Endothelial cell of umbilical vein (primary cell): ENCODE results near the gene ABCC5.

ENCODE experiments used
- CTCF ChIP-seq, 2 donors: IDR thresholded peaks; 1 replicate in 1 of 2; 2 replicates in 1 of 2; pipeline ENCODE4 v1.5.1; 2011; ENCODE audit warnings: low read length in 2 of 2, mild to moderate bottlenecking in 2 of 2, moderate library complexity in 2 of 2, control low read depth in 1 of 2, inconsistent platforms in 1 of 2, low read depth in 1 of 2; ENCODE audit not compliant: insufficient read depth in 1 of 2; ENCODE audit errors: extremely low read depth in 1 of 2
- EZH2 ChIP-seq: IDR thresholded peaks from 2 replicates; pipeline ENCODE4 v1.6.1; 2012; ENCODE audit warnings: borderline replicate concordance, low read depth, mild to moderate bottlenecking, moderate library complexity, low read length, inconsistent platforms; ENCODE audit not compliant: severe bottlenecking
- FOS ChIP-seq: IDR thresholded peaks from 2 replicates; pipeline ENCODE4 v1.6.1; 2011; ENCODE audit warnings: mild to moderate bottlenecking, low read length, moderate library complexity, borderline replicate concordance; ENCODE audit not compliant: insufficient read depth

GRCh38 chr3:183984749-183985729 is 32.6 kb downstream of the ABCC5 start:
- TF ChIP-seq FOS = no peak
- TF ChIP-seq CTCF (IDR thresholded peaks at IDR 0.05; ENCODE audit: extremely low read depth in 1 of 2, insufficient read depth in 1 of 2, low read depth in 1 of 2, low read length in 2 of 2) = no peak
- TF ChIP-seq EZH2 = no peak
